SK-N-SH treated with all-trans-retinoic acid at 6 μM for 48 hours (cell line): ENCODE results near the gene B4GALNT3.
A peak's percentile ranks its signal among the peaks of the same experiment; 100 is the strongest.

Source experiments
- ATAC-seq: fragments of 200-7000 bp; cut with Tn5 transposase; 3 replicates; pipeline ENCODE4 v1.9.1; 2020; ENCODE audit warnings: mild to moderate bottlenecking, moderate library complexity
- ARNTL ChIP-seq: fragments of 450-650 bp; formaldehyde crosslinking; IDR thresholded peaks from 2 replicates; pipeline ENCODE4 v1.5.0; 2020; ENCODE audit warnings: low read depth, mild to moderate bottlenecking, moderate library complexity, borderline replicate concordance
- BACH2 ChIP-seq: fragments of 250-450 bp; sonication (Bioruptor Pico); IDR thresholded peaks from 2 replicates; pipeline ENCODE4 v1.9.0; 2021; ENCODE audit warnings: mild to moderate bottlenecking, borderline replicate concordance
- CREB5 ChIP-seq: fragments of 250-450 bp; sonication (Bioruptor Pico); IDR thresholded peaks from 2 replicates; pipeline ENCODE4 v1.5.1; 2020; ENCODE audit warnings: low read depth, mild to moderate bottlenecking, moderate library complexity
- CSDC2 ChIP-seq: fragments of 250-450 bp; sonication (Bioruptor Pico); IDR thresholded peaks from 2 replicates; pipeline ENCODE4 v1.5.0; 2020; ENCODE audit warnings: mild to moderate bottlenecking, moderate library complexity
- CSRNP3 ChIP-seq: fragments of 250-450 bp; sonication (Bioruptor Pico); IDR thresholded peaks from 2 replicates; pipeline ENCODE4 v1.5.1; 2021; ENCODE audit warnings: mild to moderate bottlenecking, moderate library complexity
- GLIS3 ChIP-seq: fragments of 250-450 bp; sonication (Bioruptor Pico); IDR thresholded peaks from 2 replicates; pipeline ENCODE4 v1.5.0; 2020; ENCODE audit warnings: mild to moderate bottlenecking, moderate library complexity
- OSR1 ChIP-seq: fragments of 250-450 bp; sonication (Bioruptor Pico); IDR thresholded peaks from 2 replicates; pipeline ENCODE4 v1.8.0; 2022; ENCODE audit warnings: moderate library complexity, mild to moderate bottlenecking, inconsistent platforms
- PPARA ChIP-seq: fragments of 250-450 bp; sonication (Bioruptor Pico); IDR thresholded peaks from 2 replicates; pipeline ENCODE4 v1.5.0; 2020; ENCODE audit warnings: mild to moderate bottlenecking, borderline replicate concordance
- SNAI2 ChIP-seq: fragments of 250-450 bp; sonication (Bioruptor Pico); IDR thresholded peaks from 2 replicates; pipeline ENCODE4 v1.5.0; 2020; ENCODE audit warnings: mild to moderate bottlenecking, moderate library complexity
- TCF4 ChIP-seq: fragments of 250-450 bp; sonication (Bioruptor Pico); IDR thresholded peaks from 2 replicates; pipeline ENCODE4 v1.8.0; 2021; ENCODE audit warnings: mild to moderate bottlenecking, moderate library complexity, borderline replicate concordance
- TSHZ2 ChIP-seq: fragments of 250-450 bp; sonication (Bioruptor Pico); IDR thresholded peaks from 2 replicates; pipeline ENCODE4 v1.5.0; 2020; ENCODE audit warnings: mild to moderate bottlenecking, moderate library complexity
- ZC3H10 ChIP-seq: fragments of 250-450 bp; sonication (Bioruptor Pico); IDR thresholded peaks from 2 replicates; pipeline ENCODE4 v1.5.1; 2021; ENCODE audit warnings: mild to moderate bottlenecking, moderate library complexity
- ZFP3 ChIP-seq: fragments of 250-450 bp; sonication (Bioruptor Pico); IDR thresholded peaks from 2 replicates; pipeline ENCODE4 v1.5.0; 2020; ENCODE audit warnings: mild to moderate bottlenecking, moderate library complexity
- ZFP30 ChIP-seq: fragments of 450-650 bp; formaldehyde crosslinking; IDR thresholded peaks from 2 replicates; pipeline ENCODE4 v1.5.0; 2022; ENCODE audit warnings: mild to moderate bottlenecking, moderate library complexity
- ZNF565 ChIP-seq: fragments of 450-650 bp; formaldehyde crosslinking; conservative IDR thresholded peaks from 2 replicates; pipeline ENCODE4 v1.5.0; 2020; ENCODE audit warnings: low read depth, mild to moderate bottlenecking, moderate library complexity
- ZNF70 ChIP-seq: fragments of 450-650 bp; formaldehyde crosslinking; IDR thresholded peaks from 2 replicates; pipeline ENCODE4 v1.5.0; 2020; ENCODE audit warnings: mild to moderate bottlenecking, moderate library complexity
- ZNF8 ChIP-seq: fragments of 450-650 bp; formaldehyde crosslinking; IDR thresholded peaks from 2 replicates; pipeline ENCODE4 v1.5.0; 2020; ENCODE audit warnings: mild to moderate bottlenecking, moderate library complexity
- TF ChIP-seq, protein P1 (sequence below): fragments of 250-450 bp; sonication (Bioruptor Pico); IDR thresholded peaks from 2 replicates; pipeline ENCODE4 v1.8.0; 2021; ENCODE audit warnings: low read depth, mild to moderate bottlenecking, moderate library complexity, borderline replicate concordance

B4GALNT3 gene

GRCh38 chr12:538731-539539 is 79.2 kb downstream of the B4GALNT3 start:
- TF ChIP-seq ARNTL (CRISPR knock-in tag): no peak
- no peak for TF ChIP-seq GLIS3 (CRISPR knock-in tag)
- no peak for TF ChIP-seq CSRNP3 (CRISPR knock-in tag)
- TF ChIP-seq, protein P1, sequence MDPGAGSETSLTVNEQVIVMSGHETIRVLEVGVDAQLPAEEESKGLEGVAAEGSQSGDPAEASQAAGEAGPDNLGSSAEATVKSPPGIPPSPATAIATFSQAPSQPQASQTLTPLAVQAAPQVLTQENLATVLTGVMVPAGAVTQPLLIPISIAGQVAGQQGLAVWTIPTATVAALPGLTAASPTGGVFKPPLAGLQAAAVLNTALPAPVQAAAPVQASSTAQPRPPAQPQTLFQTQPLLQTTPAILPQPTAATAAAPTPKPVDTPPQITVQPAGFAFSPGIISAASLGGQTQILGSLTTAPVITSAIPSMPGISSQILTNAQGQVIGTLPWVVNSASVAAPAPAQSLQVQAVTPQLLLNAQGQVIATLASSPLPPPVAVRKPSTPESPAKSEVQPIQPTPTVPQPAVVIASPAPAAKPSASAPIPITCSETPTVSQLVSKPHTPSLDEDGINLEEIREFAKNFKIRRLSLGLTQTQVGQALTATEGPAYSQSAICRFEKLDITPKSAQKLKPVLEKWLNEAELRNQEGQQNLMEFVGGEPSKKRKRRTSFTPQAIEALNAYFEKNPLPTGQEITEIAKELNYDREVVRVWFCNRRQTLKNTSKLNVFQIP (CRISPR knock-in tag): no peak
- no peak for TF ChIP-seq CREB5
- TF ChIP-seq SNAI2: 0 out of 2 replicates have a peak, but pooled peaks have one; percentile 15
- 0 out of 2 replicates have a peak, but pooled peaks have one; percentile 31 for TF ChIP-seq ZFP3
- TF ChIP-seq CSDC2 (CRISPR knock-in tag): no peak
- no peak for TF ChIP-seq PPARA
- TF ChIP-seq OSR1 (CRISPR knock-in tag): no peak
- no peak for TF ChIP-seq ZNF8 (CRISPR knock-in tag)
- TF ChIP-seq TCF4 (CRISPR knock-in tag): no peak
- no peak for TF ChIP-seq ZNF565 (CRISPR knock-in tag)
- TF ChIP-seq ZNF70 (CRISPR knock-in tag): no peak
- TF ChIP-seq ZFP30 (CRISPR knock-in tag): no peak
- TF ChIP-seq ZC3H10 (CRISPR knock-in tag): no peak
- peak; percentile 42 for ATAC-seq

GRCh38 chr12:539540-540310 is 80.0 kb downstream of the B4GALNT3 start:
- ATAC-seq: peak; percentile 28; the same call in 1 of the 3 replicates
- TF ChIP-seq TSHZ2 (CRISPR knock-in tag) (no peak), CSRNP3 (CRISPR knock-in tag) (no peak)

DNA sequence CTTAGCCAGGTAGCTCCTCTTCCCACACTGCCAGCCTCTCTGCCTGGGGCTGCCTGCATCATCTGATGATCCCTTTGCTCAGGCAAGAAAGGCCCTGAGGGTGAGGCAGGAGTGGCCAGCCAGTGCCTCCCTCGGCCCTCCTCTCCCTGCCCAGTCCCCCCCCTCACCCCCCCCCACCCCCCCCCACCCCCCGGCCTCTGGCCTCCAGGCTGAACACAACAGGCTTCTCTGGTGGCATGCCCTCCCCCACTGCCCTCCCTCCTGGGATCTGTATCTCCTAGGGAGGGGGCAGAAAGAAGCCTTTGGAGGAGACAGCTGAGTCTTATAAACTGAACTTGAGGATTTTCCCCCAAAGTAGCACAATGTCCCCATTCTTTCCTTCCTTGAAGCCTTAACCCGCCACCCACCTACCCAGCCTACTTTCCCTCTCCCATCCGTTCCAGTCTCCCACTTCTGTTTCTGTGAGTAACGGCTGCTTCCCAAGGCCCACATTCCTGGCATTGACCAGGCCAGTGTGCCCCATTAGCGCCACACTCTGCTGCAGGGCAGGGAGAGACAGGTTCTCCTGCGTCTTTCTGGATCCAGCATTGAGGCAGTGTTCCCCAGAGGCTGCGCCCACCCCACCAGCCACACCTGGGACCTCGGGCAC is 82.1 kb downstream of the B4GALNT3 start:
- TF ChIP-seq OSR1 (CRISPR knock-in tag) (no peak), CSRNP3 (CRISPR knock-in tag) (no peak), ZC3H10 (CRISPR knock-in tag) (no peak), ZFP30 (CRISPR knock-in tag) (no peak), ZNF565 (CRISPR knock-in tag) (no peak), CSDC2 (CRISPR knock-in tag) (no peak), ARNTL (CRISPR knock-in tag) (no peak), CREB5 (no peak), TCF4 (CRISPR knock-in tag) (no peak), BACH2 (no peak), TSHZ2 (CRISPR knock-in tag) (no peak)
- TF ChIP-seq, all 23 proteins: peak for 0
- ATAC-seq: peak; percentile 32
